Spleen (tissue), 11 donors: Measurements from ENCODE around the gene LZIC. TPM values are rescaled to one million over a fixed set of nuclear protein-coding genes. Genes with fewer than 3 reads are reported as not detected.

ENCODE experiments used
- DNase-seq: peaks from one replicate; pipeline ENCODE4 v3.0.0-alpha.2; 2020
- H3K27ac ChIP-seq, 8 donors: fragments of 200-600 bp; sonication (generic) in 7 of 8; 1 replicate in 4 of 8; 2 replicates in 4 of 8; pipeline versions ENCODE4 v1.5.0 to v1.8.0; 2016 to 2021; ENCODE audit warnings: inconsistent platforms in 4 of 8, mild to moderate bottlenecking in 4 of 8, moderate library complexity in 1 of 8
- H3K27me3 ChIP-seq, 7 donors: fragments of 200-600 bp; sonication (generic) in 6 of 7; replicated peaks in 1 of 7; 1 replicate in 4 of 7; 2 replicates in 3 of 7; pipeline versions ENCODE4 v1.5.0 to v1.8.0; 2016 to 2021; ENCODE audit warnings: inconsistent platforms in 3 of 7, mild to moderate bottlenecking in 1 of 7
- H3K36me3 ChIP-seq, 6 donors: fragments of 200-600 bp; sonication (generic) in 5 of 6; 1 replicate in 4 of 6; 2 replicates in 2 of 6; pipeline versions ENCODE4 v1.5.0 to v1.8.0; 2016 to 2021; ENCODE audit warnings: inconsistent platforms in 2 of 6
- H3K4me1 ChIP-seq, 6 donors: fragments of 200-600 bp; sonication (generic) in 5 of 6; 1 replicate in 3 of 6; 2 replicates in 3 of 6; pipeline versions ENCODE4 v1.5.0 to v1.8.0; 2016 to 2021; ENCODE audit warnings: inconsistent platforms in 3 of 6
- H3K4me3 ChIP-seq, 8 donors: fragments of 200-600 bp; sonication (generic) in 7 of 8; 1 replicate in 4 of 8; 2 replicates in 4 of 8; pipeline versions ENCODE4 v1.5.0 to v1.8.0; 2016 to 2021; ENCODE audit warnings: inconsistent platforms in 4 of 8, mild to moderate bottlenecking in 4 of 8, moderate library complexity in 2 of 8
- H3K9me3 ChIP-seq, 8 donors: fragments of 200-600 bp; sonication (generic) in 7 of 8; 1 replicate in 4 of 8; 2 replicates in 4 of 8; pipeline versions ENCODE4 v1.5.0 to v1.8.0; 2016 to 2021; ENCODE audit warnings: inconsistent platforms in 4 of 8
- CTCF ChIP-seq, 11 experiments: fragments of 200-600 bp in 7 of 11; fragments of 450-650 bp in 4 of 11; sonication (generic) in 4 of 11; IDR thresholded peaks in 8 of 11; conservative IDR thresholded peaks in 3 of 11; 1 replicate in 7 of 11; 2 replicates in 4 of 11; pipeline versions ENCODE4 v1.4.0 to v1.8.0; 2016 to 2021; ENCODE audit warnings: antibody characterized with exemption in 11 of 11, inconsistent platforms in 4 of 11, mild to moderate bottlenecking in 1 of 11
- POLR2A ChIP-seq, 3 donors: fragments of 450-650 bp; IDR thresholded peaks; one replicate each; pipeline ENCODE4 v1.5.1; 2017; ENCODE audit warnings: antibody characterized with exemption in 3 of 3, mild to moderate bottlenecking in 1 of 3
- POLR2AphosphoS5 ChIP-seq, 3 donors: sonication (generic); formaldehyde crosslinking; IDR thresholded peaks; one replicate each; pipeline ENCODE4 v1.5.1; 2017; ENCODE audit warnings: antibody characterized with exemption in 3 of 3
- WGBS, 5 donors: extraction: QIAGEN DNeasy Blood & Tissue Kit in 3 of 5; methylation state at CpG; one replicate each; pipeline versions ENCODE4 v1.1.5 to v1.1.7; 2013 to 2018; 5-methylcytosine and 5-hydroxymethylcytosine counted together
- intact Hi-C: fragments of 100-400 bp; cut with DNase I; formaldehyde crosslinking; loops from one replicate; pipeline ENCODE4 v1.15.0; 2023; ENCODE audit warnings: low total_unique reads
- polyA plus RNA-seq, 3 donors: library from polyadenylated mRNA; stranded (reverse); fragments of 200-250 nt; gene quantifications; one replicate each; pipeline ENCODE4 v1.2.1, GENCODE V29; 2013
- total RNA-seq, 7 donors: library from RNA; depleted of rRNA in 3 of 7; stranded (reverse); fragments of >200 nt in 3 of 7; fragmentation: NEBNext Ultra II Directional in 4 of 7; extraction: Animal tissue kit (Norgen Biotek cat#: 25700) in 4 of 7; gene quantifications; one replicate each; pipeline versions ENCODE4 v1.1.0 to v1.2.1, GENCODE V29; 2016 to 2021
- donor health status: healthy with polysubstance abuse.
- donor health status: DM: no; HTN: no; CAD: no; lungs with moderate emphysema.
- donor health status: DM: no; HTN: no; CAD: no.
- donor health status: Bipolar disorder and iron deficiency.
- donor health status: healthy.
- donor health status: DM: no; HTN: no; CAD: no.
- donor health status: DM: yes; HTN: yes; CAD: no.

The LZIC gene
- total and polyA plus RNA-seq, 10 donors: 9.9 to 24.3 (median 21.8) TPM

DNA sequence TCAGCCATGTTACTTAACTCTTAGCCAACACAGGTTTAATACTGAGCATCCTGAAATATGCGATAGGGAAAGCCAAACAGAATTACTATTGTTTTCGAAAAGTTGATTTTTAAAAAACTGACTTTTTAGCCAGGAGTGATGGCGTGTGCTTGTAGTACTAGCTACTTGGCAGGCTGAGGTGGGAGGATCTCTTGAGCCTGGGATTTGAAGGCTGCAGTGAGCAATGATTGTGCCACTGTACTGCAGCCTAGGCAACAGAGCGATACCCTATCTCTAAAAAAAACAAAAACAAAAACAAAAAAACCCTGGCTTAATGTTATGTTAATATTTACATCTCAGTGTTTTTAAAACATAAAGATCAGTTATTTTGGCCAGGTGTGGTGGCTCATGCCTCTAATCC, 16.8 kb upstream of the LZIC start:
- intact Hi-C loops: no loop called here
- Histone ChIP-seq H3K36me3 (peaks cover 0 to 10% (median 0%) of the 10 kb centered on the region in 6 donors), H3K4me1 (peaks cover 0 to 16% (median 9%) of the 10 kb centered on the region in 6 donors), H3K27ac (no peak overlapping the region), H3K9me3 (no peaks in the 10 kb centered on the region), H3K4me3 (no peak overlapping the region), H3K27me3 (no peaks in the 10 kb centered on the region)
- 82 to 99% (median 93%) methylated on average over 4 of the region's 4 CpGs for WGBS, 5 donors
- TF ChIP-seq POLR2AphosphoS5 (IDR thresholded peaks at IDR 0.05): no peak
- no peak for TF ChIP-seq CTCF (IDR thresholded peaks at IDR 0.05 in 8 of 11, conservative IDR thresholded peaks at IDR 0.05 in 3 of 11)
- TF ChIP-seq POLR2A (IDR thresholded peaks at IDR 0.05): no peak
- no peak for DNase-seq

GRCh38 chr1:9957726-9958125, 14.5 kb upstream of the LZIC start:
- Histone ChIP-seq H3K27me3 (no peaks in the 10 kb centered on the region), H3K4me3 (no peak overlapping the region), H3K36me3 (peaks cover 0 to 10% (median 0%) of the 10 kb centered on the region in 6 donors), H3K27ac (peak overlapping the region in 2 of 8 donors; percentile 13 to 45), H3K4me1 (peaks cover 0 to 16% (median 9%) of the 10 kb centered on the region in 6 donors), H3K9me3 (no peaks in the 10 kb centered on the region)
- intact Hi-C loops: no loop called here
- no peak for DNase-seq
- TF ChIP-seq CTCF (IDR thresholded peaks at IDR 0.05 in 8 of 11, conservative IDR thresholded peaks at IDR 0.05 in 3 of 11) (no peak), POLR2A (IDR thresholded peaks at IDR 0.05) (no peak), POLR2AphosphoS5 (IDR thresholded peaks at IDR 0.05) (no peak)
- WGBS, 5 donors: 73 to 87% (median 85%) methylated on average over 8 of the region's 8 CpGs

- Histone ChIP-seq H3K27ac (no peak overlapping the region), H3K36me3 (peaks cover 0 to 18% (median 0%) of the 10 kb centered on the region in 6 donors), H3K9me3 (no peaks in the 10 kb centered on the region), H3K4me3 (no peak overlapping the region), H3K27me3 (no peaks in the 10 kb centered on the region), H3K4me1 (peaks cover 14 to 68% (median 45%) of the 10 kb centered on the region in 6 donors)
- TF ChIP-seq POLR2A (IDR thresholded peaks at IDR 0.05) (no peak), POLR2AphosphoS5 (IDR thresholded peaks at IDR 0.05) (no peak), CTCF (IDR thresholded peaks at IDR 0.05 in 8 of 11, conservative IDR thresholded peaks at IDR 0.05 in 3 of 11) (no peak)
- no peak for DNase-seq
- 93 to 100% (median 95%) methylated on average over 2 of the region's 2 CpGs for WGBS, 5 donors
- intact Hi-C loops: loop anchor here (5.0 to 10.0 kb wide), 2 partner anchors 69 to 88 kb away; partner anchors contain the start of gene UBE4B
These were observed 3.1 kb upstream of the LZIC start for GRCh38 chr1:9946315-9946714.

- Histone ChIP-seq H3K9me3 (no peaks in the 10 kb centered on the region), H3K27ac (peak overlapping the region; percentile 55 to 95 (median 88)), H3K4me3 (peak overlapping the region; percentile 69 to 96 (median 85)), H3K27me3 (no peaks in the 10 kb centered on the region), H3K36me3 (peaks cover 0 to 44% (median 4%) of the 10 kb centered on the region in 6 donors), H3K4me1 (peaks cover 9 to 57% (median 33%) of the 10 kb centered on the region in 6 donors)
- peak in 9 of 11 experiments; percentile 22 to 61 (median 47) for TF ChIP-seq CTCF (IDR thresholded peaks at IDR 0.05 in 8 of 11, conservative IDR thresholded peaks at IDR 0.05 in 3 of 11)
- TF ChIP-seq POLR2A (IDR thresholded peaks at IDR 0.05): no peak
- no peak for TF ChIP-seq POLR2AphosphoS5 (IDR thresholded peaks at IDR 0.05)
- intact Hi-C loops: loop anchor here (10.0 kb wide), 1 partner anchor 92 kb away; the partner anchor contains the start of gene UBE4B
- no peak for DNase-seq
- WGBS, 5 donors: 0 to 1% (median 0%) methylated on average over 14 of the region's 14 CpGs
These were observed 722 bp downstream of the LZIC start for GRCh38 chr1:9942399-9942938.
